ENCODE results near the gene SLC25A21.

Gene SLC25A21

DNA sequence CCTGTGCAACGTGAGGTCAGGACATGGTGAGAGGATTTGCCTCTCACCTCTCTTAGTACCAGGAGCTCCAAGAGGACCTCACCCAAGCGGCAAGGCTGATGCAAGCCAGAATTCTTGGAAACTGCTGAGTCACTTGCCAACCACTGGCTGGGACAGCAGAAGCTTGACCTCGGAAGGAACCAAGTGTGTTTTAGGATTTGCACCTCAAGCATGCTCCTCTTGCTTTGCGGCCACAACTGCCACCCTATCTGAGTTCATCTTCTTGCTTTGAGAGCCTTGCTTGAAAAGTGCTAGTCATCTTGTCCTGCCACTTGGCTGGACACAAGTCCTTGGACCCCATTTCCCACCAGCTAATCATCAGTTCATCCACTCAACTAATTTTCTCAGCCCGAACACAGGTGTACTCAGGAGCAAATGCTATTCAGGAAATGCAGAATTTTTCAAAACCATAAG is 195.8 kb downstream of the SLC25A21 start:
- DNase-seq, result no peak

DNA sequence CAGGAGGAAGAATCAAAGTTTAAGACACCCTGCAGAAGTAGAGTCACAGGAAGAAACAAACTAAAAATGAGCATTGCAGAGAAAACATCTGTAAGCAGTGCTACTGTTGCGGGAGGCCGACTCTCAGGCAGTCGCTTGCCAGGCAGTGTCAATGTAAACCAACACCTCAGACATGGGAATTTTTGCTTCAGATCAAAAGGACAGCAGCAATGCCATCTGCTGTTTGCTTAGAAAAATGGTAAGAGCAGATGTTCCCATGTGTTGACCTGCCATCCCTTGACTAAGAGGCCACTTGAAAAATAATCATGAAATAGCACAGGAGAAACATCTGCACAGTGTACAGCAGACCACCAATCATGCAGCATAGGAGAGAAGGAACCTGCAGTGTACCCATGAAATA is 196.6 kb downstream of the SLC25A21 start:
- no peak for DNase-seq

DNA sequence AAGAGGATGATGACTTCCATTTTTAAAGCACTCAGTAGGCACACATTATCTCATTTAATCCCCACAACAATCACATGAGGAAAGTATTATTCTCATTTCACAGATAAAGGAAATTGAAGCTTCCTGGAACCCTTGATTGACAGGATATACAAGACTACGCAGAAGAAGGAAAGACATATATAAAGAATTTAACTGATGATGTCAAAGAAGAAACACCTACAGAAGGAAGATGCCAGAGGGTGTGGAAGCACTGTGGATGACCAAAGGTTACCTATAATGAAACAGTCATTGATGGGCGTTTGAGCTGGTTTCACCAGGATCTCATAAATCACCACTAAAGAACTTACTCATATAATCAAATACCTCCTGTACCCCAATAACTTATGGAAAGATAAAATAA is 197.4 kb downstream of the SLC25A21 start:
- no peak for DNase-seq

DNA sequence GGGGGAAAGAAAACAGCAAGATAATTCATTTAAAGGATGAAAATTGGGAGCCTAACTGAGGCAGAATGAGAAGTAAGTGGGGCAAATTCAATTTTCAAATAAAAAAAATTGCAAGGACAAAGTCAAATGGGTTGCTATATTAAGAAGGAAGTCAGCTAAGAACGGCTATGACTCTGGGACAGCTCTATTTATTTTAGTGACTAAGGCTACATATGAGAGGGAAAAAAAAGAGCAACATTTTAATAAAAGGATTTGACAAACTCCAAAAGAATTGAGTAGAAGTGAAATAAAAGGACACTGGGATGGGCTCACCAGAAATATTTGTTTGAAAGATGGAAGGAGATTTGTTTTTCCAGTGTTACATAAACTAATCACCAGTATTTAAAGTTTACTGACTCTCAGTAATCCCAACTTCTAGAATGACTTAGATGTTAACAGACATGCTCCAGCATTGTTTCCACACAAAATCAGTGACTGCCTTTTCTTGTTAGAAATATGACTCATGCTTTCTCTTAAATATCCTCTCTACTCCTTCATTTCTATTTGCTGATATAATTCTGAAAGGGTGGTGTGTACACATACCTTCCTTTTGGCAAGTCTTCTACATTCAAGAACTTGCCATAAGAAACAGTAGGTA is 198.5 kb downstream of the SLC25A21 start:
- no peak for DNase-seq

DNA sequence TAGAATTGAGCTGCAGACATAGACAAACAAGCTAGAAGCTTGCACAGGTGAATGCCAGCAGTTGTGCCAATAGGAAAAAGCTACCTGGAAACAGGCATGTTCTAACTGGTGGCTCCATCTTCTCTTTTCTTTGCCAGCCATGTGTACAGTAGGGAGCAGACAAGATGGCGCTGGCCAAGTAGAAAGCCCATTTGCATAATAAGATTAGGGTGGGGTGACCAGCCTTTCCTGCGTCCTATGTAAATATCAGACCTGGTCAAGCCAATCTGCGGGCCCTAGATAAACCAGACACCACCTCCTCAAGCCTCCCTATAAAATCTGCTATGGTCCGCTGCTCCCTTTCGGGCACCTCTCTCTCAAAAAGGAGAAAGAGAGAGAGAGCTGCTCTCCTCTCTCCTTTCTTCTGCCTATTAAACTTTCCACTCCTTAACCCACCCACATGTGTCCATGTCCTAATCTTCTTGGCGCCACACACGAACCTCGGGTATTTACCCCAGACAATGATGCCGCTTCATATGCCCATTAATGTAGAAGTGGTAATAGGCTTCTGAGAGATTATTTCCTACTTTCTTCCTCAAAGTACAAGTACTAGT is 201.0 kb downstream of the SLC25A21 start:
- no peak for DNase-seq

DNA sequence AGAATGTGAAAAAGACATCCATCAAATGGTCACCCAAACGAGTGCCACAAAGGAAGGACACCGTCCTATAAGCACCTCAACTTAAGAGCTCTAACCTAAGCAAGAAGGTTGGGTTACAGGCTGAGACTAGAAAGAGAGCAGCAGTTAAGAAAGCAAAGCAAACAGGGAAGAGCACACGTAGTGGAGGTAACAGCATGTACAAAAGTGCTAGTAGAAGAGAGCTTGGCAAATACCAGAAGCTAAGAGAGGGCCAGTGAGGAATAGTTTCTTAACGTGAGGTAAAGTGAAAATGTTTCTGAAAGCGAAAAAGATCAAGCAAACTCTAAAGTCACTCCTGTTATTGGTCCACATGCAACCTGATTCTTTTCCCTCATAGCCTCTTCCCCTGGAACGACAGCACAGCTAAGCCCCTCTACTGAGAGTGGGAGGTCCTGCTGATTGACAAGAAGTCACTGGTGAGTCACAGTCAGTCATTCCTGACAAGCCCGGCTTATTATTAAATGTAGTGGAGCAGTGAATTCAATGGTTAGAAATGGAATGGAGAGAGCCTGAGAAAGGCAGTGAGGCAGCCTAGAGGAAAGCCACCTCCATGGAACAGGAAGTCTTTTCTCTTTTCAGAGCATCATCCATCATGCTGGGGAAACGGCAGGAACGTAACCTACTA is 204.4 kb downstream of the SLC25A21 start:
- DNase-seq, result no peak

DNA sequence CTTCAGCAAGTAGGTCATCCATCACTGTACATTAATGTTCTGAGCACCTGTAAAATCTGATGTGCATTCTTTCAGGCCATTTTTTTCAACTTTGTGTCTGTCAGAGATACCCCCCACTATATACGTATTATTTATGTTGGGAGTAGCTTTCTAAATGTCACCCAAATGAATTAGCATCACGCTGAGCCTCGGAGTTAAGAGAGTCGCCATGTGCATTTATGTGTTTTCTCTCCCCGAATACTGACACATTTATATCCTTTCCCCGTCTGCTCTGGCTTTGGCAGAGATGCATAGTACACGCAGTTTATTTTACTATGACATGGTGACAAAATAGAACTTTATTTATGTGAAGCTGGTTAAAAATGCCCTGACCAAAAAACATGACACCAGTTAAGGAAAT is 216.4 kb downstream of the SLC25A21 start:
- DNase-seq, result no peak

DNA sequence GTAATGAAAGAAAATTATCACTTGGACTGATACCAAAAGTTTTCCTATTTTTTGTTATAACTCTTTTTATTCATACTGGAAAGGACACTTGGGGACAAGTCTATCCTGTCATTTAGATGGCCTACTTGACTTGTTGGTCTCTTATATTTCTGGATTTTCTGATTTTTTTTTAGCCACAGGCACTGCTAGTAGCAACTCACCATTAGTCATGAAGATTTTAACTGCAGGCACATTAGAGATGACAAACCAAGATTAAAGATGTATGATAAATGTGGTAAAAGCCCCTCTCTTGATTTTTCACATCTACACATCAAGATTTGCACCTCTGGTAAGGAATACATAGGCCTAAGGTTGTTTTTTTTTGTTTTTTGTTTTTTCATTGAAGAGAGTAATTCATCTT is 217.0 kb downstream of the SLC25A21 start:
- no peak for DNase-seq

DNA sequence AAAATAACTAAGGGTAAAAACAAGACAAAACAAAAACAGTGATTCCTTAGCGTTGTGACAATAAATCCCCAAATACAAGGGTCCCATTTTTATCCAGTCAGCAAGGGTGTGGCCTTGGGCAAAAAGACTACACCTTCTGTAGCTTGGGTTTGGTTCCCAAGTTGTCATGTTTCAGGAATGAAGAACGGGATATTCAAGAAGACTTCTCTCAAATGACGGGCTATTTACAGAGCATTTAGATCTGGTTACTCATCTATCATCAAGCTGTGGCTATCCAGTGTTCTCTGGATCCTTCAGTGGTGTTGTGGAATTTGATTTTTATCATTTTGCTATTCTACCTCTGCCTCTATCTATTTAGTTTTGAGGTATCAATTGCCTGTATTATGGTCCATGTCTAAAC is 219.7 kb downstream of the SLC25A21 start:
- no peak for DNase-seq

DNA sequence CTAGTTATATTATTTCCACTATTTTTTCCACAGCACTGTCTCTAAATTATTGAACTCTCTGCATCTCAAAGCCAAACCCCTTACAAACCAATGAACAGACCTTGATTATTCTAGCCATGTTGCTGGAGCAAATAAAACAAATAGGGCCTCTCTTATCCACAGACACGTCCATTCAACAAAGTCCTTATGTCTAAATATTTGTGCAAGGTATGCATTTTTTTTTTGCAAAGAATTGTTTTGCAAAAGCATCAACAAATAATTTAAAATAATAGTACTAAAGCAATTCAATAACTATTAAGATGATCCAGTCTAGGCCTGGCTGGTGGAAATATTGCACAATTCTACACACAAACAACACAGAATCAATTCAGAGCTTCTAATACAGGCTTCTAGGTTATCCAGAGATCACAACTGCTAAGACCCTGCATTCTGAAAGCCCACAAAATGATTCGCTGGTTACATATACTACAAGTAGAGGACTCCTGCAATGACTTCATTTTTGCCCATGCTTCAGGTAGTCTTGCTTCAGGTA is 221.0 kb downstream of the SLC25A21 start:
- no peak for DNase-seq

DNA sequence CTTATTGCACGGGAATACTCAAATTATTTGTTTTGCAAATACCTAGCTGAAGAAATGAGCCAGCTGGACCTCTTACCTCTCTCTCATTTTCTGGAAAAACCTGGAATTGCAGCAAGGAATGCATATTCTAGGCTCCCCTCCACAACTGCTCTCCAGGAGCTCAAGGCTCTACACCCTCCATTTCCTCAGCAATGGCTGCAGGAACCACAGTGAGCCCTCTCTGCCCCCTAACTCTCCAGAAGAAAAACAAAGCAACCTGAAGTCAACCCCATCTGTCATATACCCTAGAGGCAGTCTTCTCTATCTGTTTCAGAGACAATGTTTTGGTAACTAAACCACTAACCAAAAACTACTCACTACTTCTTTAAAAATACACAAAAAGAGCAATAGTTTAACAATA is 221.6 kb downstream of the SLC25A21 start:
- DNase-seq, result no peak

DNA sequence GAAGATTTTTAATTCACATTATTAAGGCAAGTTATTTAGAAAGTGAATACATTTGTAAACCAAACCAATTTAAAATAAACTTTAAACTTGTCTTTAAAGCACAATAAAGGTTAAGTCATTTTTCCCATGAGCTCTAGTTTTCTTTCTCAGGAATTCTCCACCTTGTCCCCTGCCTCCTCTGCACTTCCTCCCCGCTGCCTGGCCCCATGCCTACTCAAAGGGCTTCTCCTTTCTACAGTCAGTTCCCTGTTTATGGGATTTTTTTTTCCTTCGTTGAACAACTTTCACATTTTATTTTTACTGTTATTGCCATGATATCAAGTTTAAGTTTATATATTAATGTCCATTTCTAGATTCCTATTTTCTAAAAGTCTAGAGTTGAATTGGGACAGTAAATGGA is 223.0 kb downstream of the SLC25A21 start:
- no peak for DNase-seq

DNA sequence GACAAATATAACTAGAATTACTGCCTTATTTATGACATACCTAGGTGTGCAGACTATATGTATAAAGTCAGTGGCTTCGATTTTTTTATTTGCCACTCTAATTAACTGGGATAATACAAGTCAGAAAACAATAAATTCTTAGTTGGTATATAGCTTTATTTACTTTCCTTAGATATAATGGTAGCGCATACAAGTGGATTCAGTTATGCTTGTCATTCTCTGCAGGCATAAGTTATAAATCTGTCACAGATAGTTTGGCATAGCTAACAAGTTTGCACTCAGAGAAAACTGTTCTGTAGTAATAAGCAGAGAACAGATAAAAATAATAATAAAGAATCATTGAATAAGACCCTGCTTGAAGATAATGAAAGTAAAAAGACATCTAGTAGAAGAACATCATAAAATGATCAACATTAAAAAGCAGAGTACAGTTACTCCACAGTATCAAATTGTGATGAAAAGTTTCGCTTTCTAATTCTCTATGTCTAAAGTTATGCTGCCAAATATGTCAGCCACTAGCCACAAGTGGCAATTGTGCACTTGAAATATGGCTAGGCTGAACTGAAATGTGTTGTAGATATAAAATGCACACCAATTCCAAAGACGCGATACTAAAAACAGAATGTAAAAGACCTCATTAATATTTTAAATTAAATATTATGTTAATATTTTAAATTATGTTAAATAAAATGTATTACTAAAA is 224.1 kb downstream of the SLC25A21 start:
- no peak for DNase-seq

DNA sequence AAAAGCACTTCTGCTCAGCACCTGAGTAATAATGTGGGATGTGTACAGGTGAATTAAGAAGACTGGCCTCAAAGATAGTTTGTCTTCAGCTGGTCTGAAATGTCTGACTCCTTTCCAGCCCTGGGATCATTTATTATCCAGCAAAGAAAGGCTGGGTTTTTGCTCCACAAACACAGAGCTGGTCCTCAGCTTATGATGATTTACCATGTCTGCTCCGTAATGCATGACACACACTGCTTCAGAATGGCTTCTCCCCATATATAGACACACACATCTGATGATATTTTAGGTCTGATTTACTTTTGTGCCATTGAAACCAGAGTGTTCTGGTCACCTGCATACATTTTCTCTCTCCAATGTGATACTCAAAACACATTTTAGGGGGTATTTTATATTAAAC is 225.0 kb downstream of the SLC25A21 start:
- DNase-seq, result no peak

DNA sequence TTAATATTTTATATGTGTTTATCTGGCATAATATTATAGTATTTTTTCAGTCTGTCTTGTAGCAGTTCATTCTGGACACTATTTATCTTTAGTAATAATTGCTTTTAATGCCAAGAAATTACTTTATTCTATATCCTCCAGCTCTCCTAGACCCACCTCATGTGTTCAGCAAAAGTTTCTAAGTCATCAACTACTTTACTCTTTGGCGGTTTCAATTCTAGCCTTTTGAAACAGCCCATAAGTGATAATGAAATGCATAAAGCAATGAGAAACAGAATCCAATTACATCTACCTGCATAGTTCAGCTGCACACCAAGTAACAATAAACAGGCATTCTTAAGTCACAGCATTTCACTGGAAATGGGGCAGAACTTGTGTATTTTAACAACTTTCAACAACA is 225.5 kb downstream of the SLC25A21 start:
- no peak for DNase-seq

DNA sequence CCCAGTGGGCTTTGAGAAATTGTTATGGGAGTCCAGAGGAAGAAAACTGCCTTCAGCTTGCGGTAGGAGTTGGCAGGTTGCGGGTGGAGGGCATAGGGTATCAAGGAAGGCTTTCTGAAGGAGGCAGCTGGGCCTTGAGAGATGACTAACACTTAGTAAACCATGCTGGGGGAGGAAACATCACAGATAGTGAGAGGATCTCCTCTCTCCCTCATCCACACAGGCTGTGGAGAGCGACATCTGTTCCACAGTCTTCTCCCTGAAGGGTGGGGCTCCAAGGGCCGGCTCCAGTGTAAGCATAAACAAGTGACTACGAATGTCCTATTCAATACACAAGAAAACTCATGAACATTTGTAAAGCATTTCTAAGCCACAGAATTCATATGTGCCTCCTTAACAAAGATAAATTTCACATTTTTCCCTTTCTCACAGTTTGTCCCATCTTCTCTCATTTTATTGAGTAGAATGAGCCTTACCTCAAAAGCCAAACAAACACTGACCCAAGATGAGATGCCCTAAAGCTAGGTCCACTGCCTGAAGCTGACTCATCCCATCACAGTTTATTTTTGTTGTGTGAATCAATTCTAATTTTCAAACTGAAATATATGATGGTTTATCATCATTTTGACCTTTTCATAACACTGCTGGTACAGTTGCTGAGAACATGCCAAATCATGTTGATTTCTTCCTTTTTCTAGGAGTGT is 227.9 kb downstream of the SLC25A21 start:
- DNase-seq, result no peak

DNA sequence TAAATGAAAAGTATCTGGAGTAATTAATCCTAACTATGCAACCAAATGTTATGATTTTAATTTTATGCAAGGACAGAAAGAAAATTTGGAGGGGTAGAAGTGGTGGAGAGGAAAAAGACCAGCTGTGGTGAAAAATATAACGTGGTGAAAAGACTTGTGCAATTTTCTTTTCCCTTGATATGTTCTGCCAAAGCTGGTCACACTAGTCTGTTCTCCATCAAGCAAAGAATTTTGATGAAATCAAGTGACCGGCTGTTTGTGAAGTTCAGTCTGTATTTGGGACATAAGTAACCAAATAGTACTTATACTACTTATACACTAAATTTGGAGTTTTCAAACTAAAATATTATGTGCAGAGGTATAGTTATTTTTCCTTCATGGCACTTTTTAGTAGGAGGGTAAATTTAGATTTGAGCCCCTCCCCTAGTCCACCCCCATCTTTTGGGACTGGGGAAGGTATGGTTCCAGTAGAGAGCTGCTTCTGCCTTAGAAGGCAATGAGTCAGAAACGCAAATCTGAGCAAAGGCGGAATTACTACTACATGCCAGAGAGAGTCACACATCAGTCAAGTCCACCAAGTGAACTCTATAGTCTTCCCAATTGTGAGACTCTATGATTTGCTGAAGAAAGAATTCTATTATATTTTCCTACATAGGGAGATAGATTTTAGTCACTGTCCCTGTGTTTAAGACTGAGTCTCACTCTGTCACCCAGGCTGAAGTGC is 229.7 kb downstream of the SLC25A21 start:
- DNase-seq, result no peak

DNA sequence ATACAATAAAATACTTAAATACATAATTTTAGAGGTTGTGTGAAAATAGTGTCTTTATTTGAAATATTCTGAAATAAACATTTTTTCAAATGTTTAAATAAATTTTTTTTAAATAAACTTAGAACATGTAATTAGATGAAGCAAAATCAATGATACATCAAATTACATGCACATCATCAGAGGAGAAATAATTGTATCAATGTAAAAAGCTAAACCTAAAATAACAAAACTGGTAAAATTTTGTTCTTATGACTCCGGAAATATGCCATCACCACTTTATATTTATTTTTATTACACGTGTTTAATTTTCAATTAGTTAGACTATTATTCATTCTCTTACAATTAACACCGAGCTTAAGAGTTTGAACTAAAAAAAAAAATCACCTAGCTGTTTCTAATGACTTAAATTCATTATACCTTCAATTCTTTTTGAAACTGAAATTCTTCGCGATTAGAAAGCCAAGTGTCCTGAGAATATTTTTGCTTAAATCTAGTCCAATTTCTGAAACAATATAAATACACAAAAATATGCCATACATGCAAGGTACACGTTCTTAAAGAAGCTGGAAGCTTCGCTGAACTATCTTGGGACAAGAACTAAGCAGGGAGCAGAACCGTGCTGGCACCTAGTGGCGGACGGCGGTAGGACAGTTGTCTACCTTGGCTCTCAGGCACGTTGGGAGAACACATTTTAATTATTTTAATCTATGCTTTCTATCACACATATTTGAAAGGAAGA is 230.5 kb downstream of the SLC25A21 start:
- peak; percentile 16 for DNase-seq

DNA sequence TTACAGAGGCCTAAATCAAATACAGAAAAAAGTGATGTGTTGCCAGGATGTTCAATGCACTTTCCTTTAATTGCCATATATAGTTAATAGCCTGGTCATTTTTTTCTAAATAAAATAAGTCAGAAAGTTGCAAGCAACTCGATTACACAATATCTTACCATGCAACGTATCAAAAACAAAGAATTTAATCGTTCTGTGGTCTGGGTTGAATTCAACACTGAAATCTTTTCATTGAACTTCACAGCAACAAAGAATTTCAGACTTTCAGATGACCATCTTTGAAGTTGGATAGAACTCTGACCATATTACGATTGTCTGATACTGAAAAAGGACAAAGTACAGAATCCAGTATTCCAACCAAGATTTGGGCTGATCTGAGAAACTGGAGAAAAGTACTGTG is 231.9 kb downstream of the SLC25A21 start:
- DNase-seq, result no peak

DNA sequence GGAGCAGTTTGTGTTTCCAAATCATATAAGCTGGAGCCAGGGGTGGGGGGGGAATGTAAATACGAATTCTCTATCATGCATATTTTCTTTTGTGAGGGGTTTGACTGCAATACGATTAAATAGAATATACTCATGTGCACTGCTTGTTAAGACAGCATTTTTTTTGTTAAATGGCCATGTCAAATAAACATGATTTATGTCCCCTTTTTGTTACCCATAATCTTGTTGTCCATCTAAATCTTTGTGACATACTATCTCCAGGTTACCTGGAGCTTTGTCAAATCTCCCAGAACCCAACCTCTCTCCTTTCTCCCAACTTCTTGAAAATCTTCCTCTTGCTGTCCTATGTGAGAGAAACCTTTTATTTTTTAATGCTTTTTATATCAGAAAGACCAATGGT is 233.1 kb downstream of the SLC25A21 start:
- no peak for DNase-seq

DNA sequence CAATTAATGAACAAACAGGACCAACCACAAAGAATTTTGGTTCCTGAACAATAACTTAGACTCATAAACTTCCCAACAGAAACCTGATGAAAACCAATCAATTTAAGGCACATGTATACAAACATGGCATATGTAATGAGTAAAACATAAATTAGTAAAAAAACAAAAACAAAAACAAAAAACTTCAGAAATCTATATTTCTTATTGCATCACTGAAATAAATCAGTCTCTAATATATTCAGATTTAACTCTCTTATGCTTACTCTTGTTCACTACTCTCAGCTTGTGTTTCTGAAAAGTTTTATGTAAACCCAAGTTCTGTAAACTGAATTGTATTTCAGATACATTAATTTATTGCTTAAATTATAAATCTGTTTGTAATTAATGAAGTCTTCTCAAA is 233.7 kb downstream of the SLC25A21 start:
- DNase-seq, result no peak

Data from activated T-cell treated with anti-CD3 and anti-CD28 coated beads for 4 hours (primary cell).